Keratinocyte (primary cell): ENCODE data around the gene IL1B. TPM values are rescaled to one million over a fixed set of nuclear protein-coding genes. Genes with fewer than 3 reads are reported as not detected.

Experiments used
- DNase-seq: peaks from one replicate; pipeline ENCODE4 v3.0.0-alpha.2; 2011; ENCODE audit warnings: low read depth, missing footprints, low spot score
- FAIRE-seq: peaks from 2 replicates; lab custom pipeline; 2011; peaks lifted over from hg19 to GRCh38; lab: Jason Lieb, UNC
- H2AFZ ChIP-seq: 2 replicates; pipeline ENCODE4 v1.6.0; 2012; ENCODE audit warnings: low read length, control low read depth, inconsistent platforms; ENCODE audit not compliant: control insufficient read depth
- H3K27ac ChIP-seq: 2 replicates; pipeline ENCODE4 v1.5.1; 2011; ENCODE audit warnings: low read length; ENCODE audit not compliant: control insufficient read depth, insufficient read depth
- H3K27me3 ChIP-seq: 3 replicates; pipeline ENCODE4 v1.6.0; 2011; ENCODE audit warnings: low read length; ENCODE audit not compliant: control insufficient read depth, insufficient read depth; ENCODE audit errors: extremely low read depth
- H3K36me3 ChIP-seq, 2 experiments: 2 replicates in 1 of 2; 3 replicates in 1 of 2; pipeline ENCODE4 v1.5.1; 2011; ENCODE audit warnings: low read length in 2 of 2, mild to moderate bottlenecking in 1 of 2; ENCODE audit not compliant: control insufficient read depth in 2 of 2, insufficient read depth in 2 of 2; ENCODE audit errors: extremely low read depth in 1 of 2
- H3K4me1 ChIP-seq: 3 replicates; pipeline ENCODE4 v1.5.1; 2011; ENCODE audit warnings: low read length; ENCODE audit not compliant: control insufficient read depth, insufficient read depth; ENCODE audit errors: extremely low read depth
- H3K4me2 ChIP-seq: 3 replicates; pipeline ENCODE4 v1.6.0; 2011; ENCODE audit warnings: low read depth, low read length; ENCODE audit not compliant: control insufficient read depth, insufficient read depth; ENCODE audit errors: extremely low read depth
- H3K4me3 ChIP-seq, 3 experiments: fragments of 200-600 bp in 1 of 3; sonication (generic) in 1 of 3; 2 replicates in 2 of 3; 3 replicates in 1 of 3; pipeline ENCODE4 v1.5.1; 2011 to 2016; ENCODE audit warnings: low read length in 3 of 3, mild to moderate bottlenecking in 3 of 3, control low read depth in 2 of 3, inconsistent platforms in 1 of 3, low read depth in 1 of 3, mixed read lengths in 1 of 3, mixed run types in 1 of 3, moderate library complexity in 1 of 3; ENCODE audit not compliant: control insufficient read depth in 2 of 3, insufficient read depth in 2 of 3; ENCODE audit errors: extremely low read depth in 1 of 3
- H3K79me2 ChIP-seq: 2 replicates; pipeline ENCODE4 v1.6.0; 2012; ENCODE audit warnings: low read length; ENCODE audit not compliant: control insufficient read depth, insufficient read depth
- H3K9ac ChIP-seq: 3 replicates; pipeline ENCODE4 v1.6.0; 2011; ENCODE audit warnings: low read length; ENCODE audit not compliant: control insufficient read depth, insufficient read depth; ENCODE audit errors: extremely low read depth
- H3K9me1 ChIP-seq: 3 replicates; pipeline ENCODE4 v1.6.0; 2011; ENCODE audit warnings: low read length; ENCODE audit not compliant: control insufficient read depth, insufficient read depth; ENCODE audit errors: extremely low read depth
- H3K9me3 ChIP-seq: 2 replicates; pipeline ENCODE4 v1.5.1; 2012; ENCODE audit warnings: low read depth, low read length; ENCODE audit not compliant: control insufficient read depth
- H4K20me1 ChIP-seq: 3 replicates; pipeline ENCODE4 v1.6.0; 2011; ENCODE audit warnings: low read length; ENCODE audit not compliant: control insufficient read depth, insufficient read depth; ENCODE audit errors: extremely low read depth
- EZH2 ChIP-seq: IDR thresholded peaks from one replicate; pipeline ENCODE4 v1.6.1; 2012; ENCODE audit warnings: inconsistent platforms, mild to moderate bottlenecking, low read length, moderate library complexity
- dilution Hi-C: fragments of 300-500 bp; cut with MboI; formaldehyde crosslinking; loops from one replicate; pipeline ENCODE4 v1.7.0; 2020; ENCODE audit warnings: low sequenced_read_pairs; ENCODE audit not compliant: extremely low pct_ligation_motif_present
- polyA plus RNA-seq, 5 experiments: library from polyadenylated mRNA; depleted of rRNA in 3 of 5; stranded (reverse) in 3 of 5; stranded (forward) in 1 of 5; unstranded in 1 of 5; fragments of >200 nt; gene quantifications; 1 replicate in 1 of 5; 2 replicates in 3 of 5; 3 replicates in 1 of 5; pipeline versions ENCODE4 v1.2.1 to v1.2.3, GENCODE V29; 2011 to 2012; ENCODE audit warnings: missing spikeins in 2 of 5, low read depth in 1 of 5, low replicate concordance in 1 of 5
- TF ChIP-seq, protein P1 (sequence below), 3 experiments: IDR thresholded peaks in 1 of 3; conservative IDR thresholded peaks in 1 of 3; optimal IDR thresholded peaks in 1 of 3; 2 replicates in 2 of 3; 3 replicates in 1 of 3; pipeline versions ENCODE3 to v1.5.1; 2011; ENCODE audit warnings: low read length in 3 of 3, mild to moderate bottlenecking in 3 of 3, moderate library complexity in 2 of 3, control low read depth in 1 of 3, inconsistent platforms in 1 of 3; ENCODE audit not compliant: insufficient read depth in 2 of 3; ENCODE audit errors: extremely low read depth in 1 of 3

Gene IL1B
- polyA plus RNA-seq, 1 donor (not counting 4 experiments of a cell fraction or from before 2014, with no cell fraction given) = 232 TPM

DNA sequence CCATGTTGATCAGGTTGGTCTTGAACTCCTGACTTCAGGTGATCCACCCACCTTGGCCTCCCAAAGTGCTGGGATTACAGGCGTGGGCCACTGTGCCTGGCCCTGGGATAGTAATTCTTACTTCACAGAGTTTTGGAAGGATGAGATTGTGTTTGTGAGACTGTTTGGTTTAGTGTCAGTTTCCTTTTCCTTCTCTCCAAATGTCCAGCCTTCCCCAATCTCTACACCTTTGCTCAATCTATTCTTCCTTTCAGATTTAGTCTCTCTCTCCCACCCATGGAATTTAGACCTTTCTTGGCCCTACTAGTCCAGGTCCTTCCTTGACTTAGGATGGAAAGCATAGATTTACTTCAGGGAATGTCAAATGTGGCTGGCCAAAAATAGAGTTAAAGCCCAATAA lies 40.1 kb downstream of the IL1B start:
- no peak for FAIRE-seq
- Histone ChIP-seq H3K9ac (no peak overlapping the region), H3K4me1 (peaks cover 42% of the 10 kb centered on the region), H3K79me2 (no peaks in the 10 kb centered on the region), H3K4me3 (no peak overlapping the region), H2AFZ (no peak overlapping the region), H3K27ac (peak overlapping the region; percentile 97), H3K4me2 (no peak overlapping the region), H3K27me3 (no peaks in the 10 kb centered on the region), H4K20me1 (no peaks in the 10 kb centered on the region), H3K9me3 (no peaks in the 10 kb centered on the region), H3K9me1 (no peaks in the 10 kb centered on the region), H3K36me3 (no peaks in the 10 kb centered on the region)
- DNase-seq = no peak
- dilution Hi-C loops = no loop called here
- TF ChIP-seq EZH2 = no peak
- TF ChIP-seq, protein P1, sequence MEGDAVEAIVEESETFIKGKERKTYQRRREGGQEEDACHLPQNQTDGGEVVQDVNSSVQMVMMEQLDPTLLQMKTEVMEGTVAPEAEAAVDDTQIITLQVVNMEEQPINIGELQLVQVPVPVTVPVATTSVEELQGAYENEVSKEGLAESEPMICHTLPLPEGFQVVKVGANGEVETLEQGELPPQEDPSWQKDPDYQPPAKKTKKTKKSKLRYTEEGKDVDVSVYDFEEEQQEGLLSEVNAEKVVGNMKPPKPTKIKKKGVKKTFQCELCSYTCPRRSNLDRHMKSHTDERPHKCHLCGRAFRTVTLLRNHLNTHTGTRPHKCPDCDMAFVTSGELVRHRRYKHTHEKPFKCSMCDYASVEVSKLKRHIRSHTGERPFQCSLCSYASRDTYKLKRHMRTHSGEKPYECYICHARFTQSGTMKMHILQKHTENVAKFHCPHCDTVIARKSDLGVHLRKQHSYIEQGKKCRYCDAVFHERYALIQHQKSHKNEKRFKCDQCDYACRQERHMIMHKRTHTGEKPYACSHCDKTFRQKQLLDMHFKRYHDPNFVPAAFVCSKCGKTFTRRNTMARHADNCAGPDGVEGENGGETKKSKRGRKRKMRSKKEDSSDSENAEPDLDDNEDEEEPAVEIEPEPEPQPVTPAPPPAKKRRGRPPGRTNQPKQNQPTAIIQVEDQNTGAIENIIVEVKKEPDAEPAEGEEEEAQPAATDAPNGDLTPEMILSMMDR (optimal IDR thresholded peaks at IDR 0.05 in 1 of 3, IDR thresholded peaks at IDR 0.05 in 1 of 3, conservative IDR thresholded peaks at IDR 0.05 in 1 of 3; ENCODE audit: extremely low read depth in 1 of 3, insufficient read depth in 2 of 3, low read length in 3 of 3) = no peak

DNA sequence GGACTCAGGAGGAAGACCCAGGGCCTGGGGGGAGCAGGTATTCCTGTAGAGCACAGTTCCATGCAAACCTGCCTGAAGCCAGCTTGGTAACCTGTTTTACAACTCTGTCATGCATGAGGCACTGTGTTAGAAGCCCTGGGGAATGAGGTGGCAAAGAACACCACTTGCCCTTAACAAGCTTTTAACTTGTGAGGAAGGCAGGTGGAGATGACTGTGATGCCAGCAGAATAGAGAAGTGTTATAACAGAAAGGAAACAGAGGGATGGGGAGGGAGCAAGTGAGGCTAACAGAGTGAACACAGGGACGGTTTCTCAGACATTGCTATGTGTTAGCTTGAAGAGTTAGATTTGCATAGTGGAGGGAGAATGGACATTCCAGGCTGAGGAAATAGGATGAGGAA lies 40.8 kb downstream of the IL1B start:
- Histone ChIP-seq H3K4me2 (peak overlapping the region; percentile 74), H3K79me2 (no peaks in the 10 kb centered on the region), H3K27ac (peak overlapping the region; percentile 97), H3K9ac (peak overlapping the region; percentile 74), H3K4me3 (no peak overlapping the region), H3K9me3 (no peaks in the 10 kb centered on the region), H3K36me3 (no peaks in the 10 kb centered on the region), H3K9me1 (no peaks in the 10 kb centered on the region), H2AFZ (no peak overlapping the region), H4K20me1 (no peaks in the 10 kb centered on the region), H3K4me1 (peaks cover 47% of the 10 kb centered on the region), H3K27me3 (no peaks in the 10 kb centered on the region)
- TF ChIP-seq, protein P1 (optimal IDR thresholded peaks at IDR 0.05 in 1 of 3, IDR thresholded peaks at IDR 0.05 in 1 of 3, conservative IDR thresholded peaks at IDR 0.05 in 1 of 3; ENCODE audit: extremely low read depth in 1 of 3, insufficient read depth in 2 of 3, low read length in 3 of 3) = peak in 1 of 3 experiments; percentile 10
- no peak for TF ChIP-seq EZH2
- dilution Hi-C loops = no loop called here
- FAIRE-seq = peak; percentile 96
- DNase-seq = no peak
